Ishikawa (cell line): ENCODE data around the gene CACNA2D2.

ENCODE experiments used
- CEBPB ChIP-seq: IDR thresholded peaks from 2 replicates; pipeline ENCODE4 v1.6.1; 2012
- CREB1 ChIP-seq: IDR thresholded peaks from 2 replicates; pipeline ENCODE4 v1.6.1; 2012; ENCODE audit warnings: low read depth
- EGR1 ChIP-seq: IDR thresholded peaks from 2 replicates; pipeline ENCODE4 v1.6.1; 2012
- EP300 ChIP-seq: IDR thresholded peaks from 2 replicates; pipeline ENCODE4 v1.6.1; 2012; ENCODE audit warnings: borderline replicate concordance
- FOXM1 ChIP-seq: IDR thresholded peaks from 2 replicates; pipeline ENCODE4 v1.6.1; 2012; ENCODE audit warnings: low read depth, borderline replicate concordance
- NFIC ChIP-seq: IDR thresholded peaks from 2 replicates; pipeline ENCODE4 v1.6.1; 2012
- RAD21 ChIP-seq: IDR thresholded peaks from 2 replicates; pipeline ENCODE4 v1.6.1; 2012; ENCODE audit warnings: low read depth
- TAF1 ChIP-seq: IDR thresholded peaks from 2 replicates; pipeline ENCODE4 v1.6.1; 2012; ENCODE audit warnings: low read depth, mild to moderate bottlenecking
- TCF12 ChIP-seq: IDR thresholded peaks from 2 replicates; pipeline ENCODE4 v1.6.1; 2012; ENCODE audit warnings: low read depth
- TEAD4 ChIP-seq: IDR thresholded peaks from 2 replicates; pipeline ENCODE4 v1.6.1; 2012
- YY1 ChIP-seq: IDR thresholded peaks from 2 replicates; pipeline ENCODE4 v1.6.1; 2012; ENCODE audit warnings: low read depth
- ZBTB7A ChIP-seq: IDR thresholded peaks from 2 replicates; pipeline ENCODE4 v1.6.1; 2012; ENCODE audit warnings: low read depth
- TF ChIP-seq, protein P1 (sequence below): IDR thresholded peaks from 2 replicates; pipeline ENCODE4 v1.6.1; 2012
- TF ChIP-seq, protein P2 (sequence below): IDR thresholded peaks from 2 replicates; pipeline ENCODE4 v1.6.1; 2012; ENCODE audit warnings: low read depth, mild to moderate bottlenecking
- TF ChIP-seq, protein P3 (sequence below): IDR thresholded peaks from 2 replicates; pipeline ENCODE4 v1.6.1; 2012

CACNA2D2 gene

DNA sequence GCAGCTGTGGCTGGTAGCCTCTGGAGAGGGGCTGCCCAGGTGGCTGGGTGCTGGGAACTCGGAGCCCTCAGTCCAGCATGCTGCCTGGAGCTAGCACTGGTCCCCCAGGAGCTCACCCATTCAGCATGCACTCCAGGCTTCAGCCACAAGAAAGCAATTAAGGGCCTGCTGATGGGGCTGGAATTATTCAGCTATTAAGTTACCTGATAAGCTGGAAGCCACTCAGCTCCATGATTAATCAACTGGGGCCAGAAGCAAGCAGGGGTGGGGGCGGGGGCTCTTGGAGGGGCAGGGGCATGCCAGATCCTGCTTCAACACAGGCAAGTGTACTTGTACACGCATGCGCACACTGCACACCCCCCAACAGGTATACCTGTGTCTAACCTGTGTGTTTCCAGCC, 122.1 kb downstream of the CACNA2D2 start:
- TF ChIP-seq TAF1 (no peak), RAD21 (no peak), EGR1 (no peak), CREB1 (no peak), NFIC (no peak), FOXM1 (no peak), CEBPB (no peak), ZBTB7A (no peak), TEAD4 (no peak), EP300 (no peak), TCF12 (no peak), YY1 (no peak)
- TF ChIP-seq, protein P1, sequence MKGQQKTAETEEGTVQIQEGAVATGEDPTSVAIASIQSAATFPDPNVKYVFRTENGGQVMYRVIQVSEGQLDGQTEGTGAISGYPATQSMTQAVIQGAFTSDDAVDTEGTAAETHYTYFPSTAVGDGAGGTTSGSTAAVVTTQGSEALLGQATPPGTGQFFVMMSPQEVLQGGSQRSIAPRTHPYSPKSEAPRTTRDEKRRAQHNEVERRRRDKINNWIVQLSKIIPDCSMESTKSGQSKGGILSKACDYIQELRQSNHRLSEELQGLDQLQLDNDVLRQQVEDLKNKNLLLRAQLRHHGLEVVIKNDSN = no peak
- TF ChIP-seq, protein P2, sequence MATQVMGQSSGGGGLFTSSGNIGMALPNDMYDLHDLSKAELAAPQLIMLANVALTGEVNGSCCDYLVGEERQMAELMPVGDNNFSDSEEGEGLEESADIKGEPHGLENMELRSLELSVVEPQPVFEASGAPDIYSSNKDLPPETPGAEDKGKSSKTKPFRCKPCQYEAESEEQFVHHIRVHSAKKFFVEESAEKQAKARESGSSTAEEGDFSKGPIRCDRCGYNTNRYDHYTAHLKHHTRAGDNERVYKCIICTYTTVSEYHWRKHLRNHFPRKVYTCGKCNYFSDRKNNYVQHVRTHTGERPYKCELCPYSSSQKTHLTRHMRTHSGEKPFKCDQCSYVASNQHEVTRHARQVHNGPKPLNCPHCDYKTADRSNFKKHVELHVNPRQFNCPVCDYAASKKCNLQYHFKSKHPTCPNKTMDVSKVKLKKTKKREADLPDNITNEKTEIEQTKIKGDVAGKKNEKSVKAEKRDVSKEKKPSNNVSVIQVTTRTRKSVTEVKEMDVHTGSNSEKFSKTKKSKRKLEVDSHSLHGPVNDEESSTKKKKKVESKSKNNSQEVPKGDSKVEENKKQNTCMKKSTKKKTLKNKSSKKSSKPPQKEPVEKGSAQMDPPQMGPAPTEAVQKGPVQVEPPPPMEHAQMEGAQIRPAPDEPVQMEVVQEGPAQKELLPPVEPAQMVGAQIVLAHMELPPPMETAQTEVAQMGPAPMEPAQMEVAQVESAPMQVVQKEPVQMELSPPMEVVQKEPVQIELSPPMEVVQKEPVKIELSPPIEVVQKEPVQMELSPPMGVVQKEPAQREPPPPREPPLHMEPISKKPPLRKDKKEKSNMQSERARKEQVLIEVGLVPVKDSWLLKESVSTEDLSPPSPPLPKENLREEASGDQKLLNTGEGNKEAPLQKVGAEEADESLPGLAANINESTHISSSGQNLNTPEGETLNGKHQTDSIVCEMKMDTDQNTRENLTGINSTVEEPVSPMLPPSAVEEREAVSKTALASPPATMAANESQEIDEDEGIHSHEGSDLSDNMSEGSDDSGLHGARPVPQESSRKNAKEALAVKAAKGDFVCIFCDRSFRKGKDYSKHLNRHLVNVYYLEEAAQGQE = no peak
- TF ChIP-seq, protein P3, sequence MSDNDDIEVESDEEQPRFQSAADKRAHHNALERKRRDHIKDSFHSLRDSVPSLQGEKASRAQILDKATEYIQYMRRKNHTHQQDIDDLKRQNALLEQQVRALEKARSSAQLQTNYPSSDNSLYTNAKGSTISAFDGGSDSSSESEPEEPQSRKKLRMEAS = no peak

DNA sequence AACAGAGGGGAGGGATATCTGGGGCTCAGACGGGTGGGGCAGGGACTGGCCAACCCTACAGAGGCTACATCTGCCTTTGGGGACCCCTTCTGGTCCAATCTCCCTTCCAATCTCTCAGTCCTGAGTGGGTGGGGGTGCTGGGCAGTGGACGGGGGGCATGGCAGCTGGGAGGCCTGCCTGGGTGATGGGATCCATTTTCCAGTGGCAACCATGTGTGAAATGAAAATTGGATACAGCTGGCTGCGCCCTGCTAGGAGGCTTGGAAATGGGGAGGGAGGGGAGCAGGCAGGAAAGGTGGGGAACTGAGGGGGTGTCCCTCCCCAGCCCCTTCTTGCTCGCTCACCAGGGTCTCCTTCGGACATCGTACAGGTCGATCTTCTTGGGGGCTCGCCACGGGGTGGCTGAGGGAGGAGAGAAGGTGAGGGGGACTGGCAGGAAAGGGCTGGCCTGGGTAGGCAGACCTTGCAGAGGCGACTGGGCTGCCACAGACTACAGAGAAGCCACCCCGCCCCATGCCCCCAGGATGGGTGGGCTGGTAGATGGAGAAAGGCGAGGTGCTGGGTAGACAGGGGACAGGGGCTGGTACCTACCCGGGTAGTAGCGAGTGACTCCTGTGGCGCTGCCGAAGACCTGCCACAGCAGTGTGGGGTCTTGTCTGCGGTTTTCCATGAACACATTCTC, 122.9 kb downstream of the CACNA2D2 start:
- TF ChIP-seq FOXM1 (no peak), ZBTB7A (no peak), TCF12 (no peak)
- TF ChIP-seq, protein P1 = no peak

DNA sequence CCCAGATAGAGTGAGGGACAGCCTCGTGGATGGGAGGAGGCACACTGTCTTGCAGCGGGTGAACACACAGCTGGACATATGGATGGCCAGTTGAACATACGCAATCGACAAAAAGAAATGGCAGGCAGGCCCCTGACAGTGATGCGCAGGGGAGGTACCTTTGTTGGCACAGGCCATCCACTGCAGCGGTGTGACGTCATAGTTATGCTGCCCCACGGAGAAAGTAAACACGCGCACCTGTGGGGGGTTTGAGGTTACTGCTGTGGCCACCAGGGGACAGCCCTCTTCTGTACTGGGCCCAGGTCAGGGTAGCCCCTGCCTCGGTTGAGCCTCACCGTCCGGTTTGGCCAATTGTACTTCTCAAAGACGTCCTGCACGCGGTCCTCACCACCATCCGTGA, 124.7 kb downstream of the CACNA2D2 start:
- TF ChIP-seq TCF12 = no peak
- no peak for TF ChIP-seq TAF1
- TF ChIP-seq, protein P3 = no peak
- no peak for TF ChIP-seq TEAD4
- no peak for TF ChIP-seq ZBTB7A
- no peak for TF ChIP-seq EGR1
- no peak for TF ChIP-seq RAD21
- TF ChIP-seq, protein P1 = no peak
- no peak for TF ChIP-seq EP300
- TF ChIP-seq, protein P2 = no peak
- TF ChIP-seq NFIC = no peak
- TF ChIP-seq CREB1 = no peak
- TF ChIP-seq YY1 = no peak
- no peak for TF ChIP-seq FOXM1
- no peak for TF ChIP-seq CEBPB

DNA sequence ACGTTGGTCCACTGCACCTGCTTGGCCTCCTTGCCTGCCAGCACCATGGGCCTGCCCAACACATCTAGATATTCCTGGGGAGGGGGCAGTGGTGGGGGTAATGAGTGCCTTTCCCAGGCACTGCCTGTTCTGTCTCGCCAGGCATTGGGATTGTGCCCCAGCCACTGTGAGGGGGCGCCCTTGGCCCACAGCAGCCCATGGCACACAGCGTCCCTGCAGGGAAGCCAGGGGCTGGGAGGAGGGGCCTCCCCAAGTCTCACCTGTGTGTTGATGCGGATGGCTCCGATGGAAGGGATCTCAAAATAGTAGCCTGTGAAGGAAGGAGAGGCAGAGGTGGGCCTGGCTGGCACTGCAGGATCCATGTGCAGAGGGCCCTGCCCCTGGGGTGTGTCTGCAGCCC, 125.4 kb downstream of the CACNA2D2 start:
- TF ChIP-seq, protein P1 = no peak
- TF ChIP-seq, protein P2 = no peak
- TF ChIP-seq EGR1 = no peak
- TF ChIP-seq, protein P3 = no peak
- TF ChIP-seq NFIC = no peak
- no peak for TF ChIP-seq EP300
- no peak for TF ChIP-seq FOXM1
- TF ChIP-seq CREB1 = no peak
- no peak for TF ChIP-seq ZBTB7A
- no peak for TF ChIP-seq CEBPB
- TF ChIP-seq RAD21 = no peak
- no peak for TF ChIP-seq YY1
- TF ChIP-seq TAF1 = no peak
- TF ChIP-seq TCF12 = no peak
- TF ChIP-seq TEAD4 = no peak
